ENCODE measurements around the gene RTKN. TPM values are rescaled to one million over a fixed set of nuclear protein-coding genes. Genes with fewer than 3 reads are reported as not detected.

The RTKN gene
- total and polyA plus RNA-seq, 10 of the 15 experiments (the other 5 are each of a cell fraction or from before 2014, with no cell fraction given): 0.50 to 12.3 (median 5.4) TPM

GRCh38 chr2:74414881-74415761 lies 26.6 kb downstream of the RTKN start:
- no peak for DNase-seq (ENCODE audit: low read depth, low spot score)
- H2AFZ ChIP-seq (ENCODE audit: control insufficient read depth, low read depth, low read length): peak overlapping the region; percentile 86
- TF ChIP-seq MYC (IDR thresholded peaks at IDR 0.05; ENCODE audit: insufficient read depth, insufficient read length, insufficient replicate concordance, low read length, severe bottlenecking) (no peak), TBL1XR1 (IDR thresholded peaks at IDR 0.05; ENCODE audit: low read depth, low read length) (no peak), IKZF1 (conservative IDR thresholded peaks at IDR 0.05) (0 out of 2 replicates have a peak, but pooled peaks have one; percentile 20), PRDM15 (CRISPR knock-in tag; IDR thresholded peaks at IDR 0.05) (no peak), GATAD2B (conservative IDR thresholded peaks at IDR 0.05; ENCODE audit: low read depth) (no peak), CBX5 (IDR thresholded peaks at IDR 0.05; ENCODE audit: low read depth) (no peak), IKZF2 (IDR thresholded peaks at IDR 0.05) (no peak), DPF2 (IDR thresholded peaks at IDR 0.05) (no peak), BHLHE40 (IDR thresholded peaks at IDR 0.05; ENCODE audit: borderline replicate concordance in 1 of 2, low read depth in 2 of 2, low read length in 1 of 2) (peak in 1 of 2 experiments; percentile 55; a peak in 2 of 4 replicates), HSF1 (IDR thresholded peaks at IDR 0.05; ENCODE audit: low read depth, low read length) (no peak), CUX1 (IDR thresholded peaks at IDR 0.05; ENCODE audit: insufficient replicate concordance, low read depth, low read length) (no peak)

More at GRCh38 chr2:74414881-74415761, 26.6 kb downstream of the RTKN start:
- Histone ChIP-seq H3K9me3 (replicated peaks; ENCODE audit: control insufficient read depth, insufficient read depth, low read length) (no peaks in the 10 kb centered on the region), H3K4me1 (ENCODE audit: control insufficient read depth, insufficient read depth, low read length) (peaks cover 42% of the 10 kb centered on the region), H3K4me2 (ENCODE audit: control insufficient read depth, insufficient read depth) (peak overlapping the region; percentile 88), H3K27me3 (replicated peaks in 1 of 2; ENCODE audit: control insufficient read depth in 2 of 2, insufficient read depth in 2 of 2, low read length in 1 of 2) (no peaks in the 10 kb centered on the region), H3K4me3 (peak overlapping the region; percentile 46), H3K9ac (ENCODE audit: control insufficient read depth, insufficient read depth, low read length) (peak overlapping the region; percentile 24; the same call in 1 of the 2 replicates), H4K20me1 (ENCODE audit: control insufficient read depth, insufficient read depth) (no peaks in the 10 kb centered on the region), H3K79me2 (ENCODE audit: control insufficient read depth, insufficient read depth, low read length) (no peaks in the 10 kb centered on the region; the same call in 1 of the 2 replicates), H3K36me3 (ENCODE audit: control insufficient read depth in 2 of 2, insufficient read depth in 2 of 2, low read length in 1 of 2) (no peaks in the 10 kb centered on the region), H3K27ac (ENCODE audit: control insufficient read depth, insufficient read depth) (no peak overlapping the region)
- peak; percentile 60 for ATAC-seq
- no peak for FAIRE-seq
- intact Hi-C loops (cut with micrococcal nuclease; ENCODE audit: unreplicated experiment) (no loop called here), in situ Hi-C loops (cut with MboI) (no loop called here)
- 18% methylated on average over 66 of the region's 66 CpGs for WGBS (ENCODE audit: insufficient coverage, insufficient replicate concordance, low lambda C conversion rate, missing lambda C conversion rate)
- RAD21 ChIA-PET (ENCODE audit: unreplicated experiment): no interaction called here
- BruUV-seq (replicated peaks): no TSS peak
- SMC1A ChIA-PET (ENCODE audit: uncharacterized antibody, unreplicated experiment): interaction anchor here (0.8 kb wide), 1 partner anchor 16 kb away, joined by 3 read pairs; no protein-coding TSS in a partner anchor
- CTCF ChIA-PET: interaction anchor here (1.0 kb wide), 2 partner anchors 9 to 15 kb away, joined by 3 to 4 read pairs; no protein-coding TSS in a partner anchor
- POLR2A ChIA-PET: no interaction called here
